Lung (tissue), 12 donors: ENCODE measurements around the gene SMARCA4. TPM values are rescaled to one million over a fixed set of nuclear protein-coding genes. Genes with fewer than 3 reads are reported as not detected.
A peak's percentile ranks its signal among the peaks of the same experiment; 100 is the strongest.

Experiments
- ATAC-seq: fragments of 200-7000 bp; cut with Tn5 transposase; one replicate; pipeline ENCODE4 v1.9.1; 2020; ENCODE audit warnings: moderate number of reproducible peaks; ENCODE audit not compliant: insufficient read depth, low FRiP score
- DNase-seq, 3 donors: peaks; one replicate each; pipeline ENCODE4 v3.0.0-alpha.2; 2013 to 2017
- H3K27ac ChIP-seq, 2 donors: one replicate each; pipeline ENCODE4 v1.5.1; 2013; ENCODE audit warnings: mild to moderate bottlenecking in 2 of 2, moderate library complexity in 2 of 2, control low read depth in 1 of 2, inconsistent platforms in 1 of 2, low read depth in 1 of 2, low read length in 1 of 2
- H3K27me3 ChIP-seq, 3 donors: one replicate each; pipeline ENCODE4 v1.5.1; 2013; ENCODE audit warnings: low read length in 2 of 3; ENCODE audit not compliant: control insufficient read depth in 3 of 3, insufficient read depth in 3 of 3
- H3K36me3 ChIP-seq, 4 donors: one replicate each; pipeline ENCODE4 v1.5.1; 2013; ENCODE audit warnings: low read length in 4 of 4, mild to moderate bottlenecking in 1 of 4, moderate library complexity in 1 of 4; ENCODE audit not compliant: control insufficient read depth in 4 of 4, insufficient read depth in 4 of 4
- H3K4me1 ChIP-seq, 5 donors: one replicate each; pipeline ENCODE4 v1.5.1; 2013; ENCODE audit warnings: low read length in 5 of 5, mild to moderate bottlenecking in 2 of 5, moderate library complexity in 1 of 5; ENCODE audit not compliant: control insufficient read depth in 5 of 5, insufficient read depth in 5 of 5
- H3K4me3 ChIP-seq: one replicate; pipeline ENCODE4 v1.5.1; 2013; ENCODE audit warnings: mild to moderate bottlenecking, control low read depth, moderate library complexity
- H3K9ac ChIP-seq, 2 donors: one replicate each; pipeline ENCODE4 v1.5.1; 2013; ENCODE audit warnings: low read length in 2 of 2, control low read depth in 1 of 2; ENCODE audit not compliant: insufficient read depth in 1 of 2
- H3K9me3 ChIP-seq, 4 donors: one replicate each; pipeline ENCODE4 v1.5.1; 2013; ENCODE audit warnings: low read length in 3 of 4, mild to moderate bottlenecking in 1 of 4, moderate library complexity in 1 of 4; ENCODE audit not compliant: control insufficient read depth in 4 of 4, insufficient read depth in 3 of 4
- CTCF ChIP-seq: IDR thresholded peaks from 2 replicates; pipeline ENCODE4 v1.5.1; 2012; ENCODE audit warnings: mild to moderate bottlenecking; ENCODE audit errors: control extremely low read depth, extremely low read depth
- WGBS, 2 donors: extraction: QIAGEN DNeasy Blood & Tissue Kit; methylation state at CpG; one replicate each; pipeline ENCODE4 v1.1.7; 2013; 5-methylcytosine and 5-hydroxymethylcytosine counted together
- polyA plus RNA-seq, 2 donors: library from polyadenylated mRNA; stranded (reverse); fragments of 200-250 nt; gene quantifications; one replicate each; pipeline ENCODE4 v1.2.1, GENCODE V29; 2013
- total RNA-seq, 2 donors: library from RNA; depleted of rRNA in 1 of 2; stranded (reverse); fragments of >200 nt in 1 of 2; gene quantifications; one replicate each; pipeline ENCODE4 v1.2.1, GENCODE V29; 2014 to 2021
- donor health status: control.
- donor health status: control.
- donor health status: Bipolar disorder and iron deficiency.
- donor health status: healthy.
- donor health status: DM: yes; HTN: yes; CAD: no.

The SMARCA4 gene
- total and polyA plus RNA-seq, 4 donors, result 52.3 to 116 (median 91.1) TPM

- no peak overlapping the region for H3K4me3 ChIP-seq
- H3K27me3 ChIP-seq, result no peaks in the 10 kb centered on the region
- WGBS, 2 donors, result 37 to 75% methylated on average over 6 of the region's 6 CpGs
- H3K9me3 ChIP-seq, result no peaks in the 10 kb centered on the region
- H3K9ac ChIP-seq, result peak overlapping the region in 1 of 2 donors; percentile 33
- DNase-seq (peak in 2 of 3 donors; percentile 49 to 53), ATAC-seq (no peak)
- no peak for TF ChIP-seq CTCF
- peaks cover 0 to 11% (median 5%) of the 10 kb centered on the region in 4 donors for H3K36me3 ChIP-seq
- H3K4me1 ChIP-seq, result peaks cover 5 to 31% (median 21%) of the 10 kb centered on the region in 5 donors
- H3K27ac ChIP-seq, result peak overlapping the region; percentile 93 to 98
These were observed 131.3 kb downstream of the SMARCA4 start for GRCh38 chr19:11092181-11092538.

- no peaks in the 10 kb centered on the region for H3K27me3 ChIP-seq
- H3K36me3 ChIP-seq, result peaks cover 0 to 15% (median 7%) of the 10 kb centered on the region in 4 donors
- WGBS, 2 donors, result 84 to 89% methylated on average over 15 of the region's 15 CpGs
- H3K4me3 ChIP-seq, result no peak overlapping the region
- no peak for ATAC-seq
- H3K27ac ChIP-seq, result peak overlapping the region in 1 of 2 donors; percentile 93
- H3K9me3 ChIP-seq, result no peaks in the 10 kb centered on the region
- TF ChIP-seq CTCF, result no peak
- H3K9ac ChIP-seq, result no peak overlapping the region
- DNase-seq, result no peak
- H3K4me1 ChIP-seq, result peaks cover 5 to 27% (median 22%) of the 10 kb centered on the region in 5 donors
These were observed 132.9 kb downstream of the SMARCA4 start for GRCh38 chr19:11093689-11094238.

GRCh38 chr19:11094520-11094894 is 133.7 kb downstream of the SMARCA4 start:
- no peak for ATAC-seq
- 70 to 81% methylated on average over 4 of the region's 4 CpGs for WGBS, 2 donors

More at GRCh38 chr19:11094520-11094894, 133.7 kb downstream of the SMARCA4 start:
- H3K4me3 ChIP-seq, result no peak overlapping the region
- H3K36me3 ChIP-seq, result peaks cover 0 to 15% (median 7%) of the 10 kb centered on the region in 4 donors
- DNase-seq, result no peak
- H3K4me1 ChIP-seq, result peaks cover 5 to 27% (median 22%) of the 10 kb centered on the region in 5 donors
- H3K27me3 ChIP-seq, result no peaks in the 10 kb centered on the region
- H3K9me3 ChIP-seq, result no peaks in the 10 kb centered on the region
- no peak overlapping the region for H3K9ac ChIP-seq
- no peak for TF ChIP-seq CTCF
- peak overlapping the region; percentile 76 to 93 for H3K27ac ChIP-seq
